Islet of Langerhans (tissue), 1 donor: ENCODE data around the gene POU2AF2.
"Not testable (repeated sequence)": the region's sequence is repeated elsewhere in the genome, so short reads cannot be mapped to it uniquely, and the experiment has no call there.

Experiments
- FAIRE-seq: peaks from one replicate; lab custom pipeline; 2011; peaks lifted over from hg19 to GRCh38; lab: Jason Lieb, UNC

POU2AF2 gene

DNA sequence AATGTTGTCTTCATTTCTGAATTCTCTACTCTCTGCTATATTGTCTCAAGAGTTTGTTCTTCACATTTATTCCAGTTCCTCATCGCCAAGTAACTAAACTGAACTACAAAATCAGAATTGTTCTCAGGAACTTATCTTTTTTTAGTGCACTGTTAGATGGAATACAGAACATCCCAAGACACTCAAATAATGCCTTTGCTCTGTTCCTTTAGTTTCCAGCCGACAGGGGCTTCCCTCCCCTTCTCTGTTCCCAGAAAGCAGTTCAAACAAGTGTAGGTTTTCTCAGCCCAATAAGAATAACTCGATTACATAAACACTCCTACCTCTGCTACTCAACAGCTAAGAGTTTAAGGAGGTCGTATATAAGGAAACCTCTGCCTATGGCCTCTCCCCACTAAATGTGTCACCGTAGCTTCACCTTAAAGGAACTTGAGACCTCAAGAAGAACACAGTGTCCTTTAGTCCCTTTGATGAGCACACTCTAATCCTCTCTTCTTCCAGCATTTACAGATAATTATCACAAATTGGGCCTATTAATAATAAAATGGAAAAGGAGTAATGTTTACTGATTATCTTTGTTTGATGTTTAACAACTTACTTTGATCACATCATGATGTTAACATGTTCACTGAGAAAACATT is 59.8 kb downstream of the POU2AF2 start:
- peak; percentile 5 for FAIRE-seq

GRCh38 chr11:111305876-111306275 is 60.4 kb downstream of the POU2AF2 start:
- no peak for FAIRE-seq

- no peak for FAIRE-seq
Observed at GRCh38 chr11:111306321-111306720, 60.8 kb downstream of the POU2AF2 start.

DNA sequence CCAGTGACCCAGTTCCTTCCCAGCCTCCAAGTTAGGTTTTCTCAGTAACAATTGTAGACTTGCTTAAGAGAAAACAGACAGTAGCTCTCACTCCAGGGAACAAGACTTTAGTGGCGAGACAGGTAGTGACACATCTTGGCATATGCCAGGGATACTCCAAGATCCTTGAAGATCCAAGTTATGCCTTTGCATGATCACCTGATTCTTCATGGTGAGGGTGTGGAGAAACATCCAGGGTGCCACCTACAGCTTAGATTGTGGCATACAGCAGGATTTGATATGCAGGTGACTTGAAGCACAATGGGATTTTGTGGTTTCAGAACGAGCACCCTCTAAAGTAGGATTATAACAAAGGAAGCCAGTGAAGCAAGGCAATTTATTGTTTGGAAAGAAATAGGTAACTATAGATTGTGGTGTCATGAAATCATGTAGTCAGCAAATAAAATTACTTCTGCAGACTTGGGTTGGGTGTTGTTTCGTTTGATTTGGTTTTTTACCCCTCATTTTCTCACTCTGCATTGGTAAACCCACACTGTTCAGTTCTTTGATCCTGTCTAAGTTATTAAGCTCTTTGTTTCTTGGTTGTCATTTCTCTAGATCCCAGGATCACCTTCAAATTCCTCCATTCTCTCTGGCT is 62.1 kb downstream of the POU2AF2 start:
- no peak for FAIRE-seq

DNA sequence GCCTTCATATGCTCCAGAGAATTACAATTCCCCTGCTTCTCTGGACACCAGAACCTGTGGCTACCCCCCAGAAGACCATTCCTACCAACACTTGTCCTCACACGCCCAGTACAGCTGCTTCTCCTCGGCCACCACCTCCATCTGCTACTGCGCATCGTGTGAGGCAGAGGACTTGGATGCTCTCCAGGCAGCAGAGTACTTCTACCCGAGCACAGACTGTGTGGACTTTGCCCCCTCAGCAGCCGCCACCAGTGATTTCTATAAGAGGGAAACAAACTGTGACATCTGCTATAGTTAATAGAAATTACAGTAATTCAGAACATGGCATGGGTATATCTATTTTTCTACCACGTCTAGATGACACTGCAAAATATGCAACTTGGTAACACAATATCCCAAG is 62.6 kb downstream of the POU2AF2 start:
- FAIRE-seq = peak; percentile 99

GRCh38 chr11:111309215-111309915 is 63.8 kb downstream of the POU2AF2 start:
- FAIRE-seq = peak; percentile 53

DNA sequence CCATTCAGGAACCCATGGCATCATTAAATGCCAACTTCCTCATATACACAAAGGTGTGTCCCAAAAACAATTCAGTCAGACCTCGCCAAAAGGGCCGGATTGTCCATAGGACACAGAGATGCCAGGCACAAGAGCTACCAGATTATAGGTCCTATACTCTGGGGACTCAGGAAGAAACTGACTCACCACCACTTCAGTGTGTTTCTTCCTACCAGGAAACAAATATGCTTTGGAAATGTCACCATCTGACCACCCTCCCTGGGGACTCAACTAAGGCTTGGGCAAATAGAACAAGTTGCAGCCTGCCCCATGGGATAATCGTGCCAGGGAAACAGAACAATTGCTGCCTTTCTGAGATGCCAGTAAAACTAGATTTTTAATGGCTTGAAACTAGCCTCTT is 64.6 kb downstream of the POU2AF2 start:
- no peak for FAIRE-seq

DNA sequence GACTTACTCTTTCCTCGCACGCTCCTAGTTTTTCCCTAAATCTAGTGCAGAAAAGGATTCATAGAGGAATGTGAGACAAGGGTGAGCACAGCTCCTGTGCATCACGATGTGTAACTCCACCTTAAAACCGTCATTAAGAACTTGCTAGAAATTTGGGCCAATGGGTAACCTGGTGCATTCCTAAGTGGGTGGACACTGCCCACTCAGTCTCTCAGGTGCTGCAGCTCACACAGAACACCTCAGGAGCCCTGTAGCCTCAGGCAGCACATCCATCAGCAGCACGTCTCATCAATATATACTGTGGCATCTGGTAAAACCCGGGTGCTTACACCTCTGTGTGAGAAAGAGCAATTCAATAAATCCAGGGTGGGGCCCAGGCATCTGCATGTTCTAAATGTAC is 65.2 kb downstream of the POU2AF2 start:
- no peak for FAIRE-seq

DNA sequence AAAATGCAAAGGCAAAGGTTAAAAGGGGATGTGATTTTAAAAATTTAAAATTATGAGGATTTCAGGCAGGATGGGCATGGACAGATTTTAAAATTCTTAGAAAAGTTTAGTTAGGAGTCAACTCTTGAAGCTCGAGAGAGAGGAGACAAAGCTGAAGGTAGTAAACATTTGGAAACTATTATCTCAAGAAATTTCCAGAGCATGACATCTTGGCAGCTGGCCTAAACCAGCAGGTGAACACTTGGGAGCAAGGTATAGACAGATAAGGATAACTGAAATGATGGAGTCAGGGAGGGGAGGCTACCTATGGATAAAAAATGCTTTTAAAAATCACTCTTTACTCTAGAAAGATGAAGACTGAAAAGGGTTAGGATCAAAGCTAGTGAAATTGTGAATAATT is 66.6 kb downstream of the POU2AF2 start:
- FAIRE-seq = no peak

GRCh38 chr11:111319296-111319695 is 73.8 kb downstream of the POU2AF2 start:
- no peak for FAIRE-seq

DNA sequence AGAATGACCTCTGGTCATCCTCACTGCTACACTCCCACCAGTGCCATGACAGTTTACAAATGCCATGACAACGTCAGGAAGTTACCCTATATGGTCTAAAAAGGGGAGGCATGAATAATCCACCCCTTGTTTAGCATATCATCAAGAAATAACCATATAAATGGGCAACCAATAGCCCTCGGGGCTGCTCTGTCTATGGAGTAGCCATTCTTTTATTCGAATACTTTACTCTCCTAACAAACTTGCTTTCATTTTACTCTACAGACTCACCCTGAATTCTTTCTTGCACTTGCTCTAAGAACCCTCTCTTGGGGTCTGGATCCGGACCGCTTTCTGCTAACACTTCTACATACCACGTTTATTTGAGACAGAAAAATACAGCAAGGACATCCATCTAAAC is 74.7 kb downstream of the POU2AF2 start:
- not testable (repeated sequence) for FAIRE-seq

DNA sequence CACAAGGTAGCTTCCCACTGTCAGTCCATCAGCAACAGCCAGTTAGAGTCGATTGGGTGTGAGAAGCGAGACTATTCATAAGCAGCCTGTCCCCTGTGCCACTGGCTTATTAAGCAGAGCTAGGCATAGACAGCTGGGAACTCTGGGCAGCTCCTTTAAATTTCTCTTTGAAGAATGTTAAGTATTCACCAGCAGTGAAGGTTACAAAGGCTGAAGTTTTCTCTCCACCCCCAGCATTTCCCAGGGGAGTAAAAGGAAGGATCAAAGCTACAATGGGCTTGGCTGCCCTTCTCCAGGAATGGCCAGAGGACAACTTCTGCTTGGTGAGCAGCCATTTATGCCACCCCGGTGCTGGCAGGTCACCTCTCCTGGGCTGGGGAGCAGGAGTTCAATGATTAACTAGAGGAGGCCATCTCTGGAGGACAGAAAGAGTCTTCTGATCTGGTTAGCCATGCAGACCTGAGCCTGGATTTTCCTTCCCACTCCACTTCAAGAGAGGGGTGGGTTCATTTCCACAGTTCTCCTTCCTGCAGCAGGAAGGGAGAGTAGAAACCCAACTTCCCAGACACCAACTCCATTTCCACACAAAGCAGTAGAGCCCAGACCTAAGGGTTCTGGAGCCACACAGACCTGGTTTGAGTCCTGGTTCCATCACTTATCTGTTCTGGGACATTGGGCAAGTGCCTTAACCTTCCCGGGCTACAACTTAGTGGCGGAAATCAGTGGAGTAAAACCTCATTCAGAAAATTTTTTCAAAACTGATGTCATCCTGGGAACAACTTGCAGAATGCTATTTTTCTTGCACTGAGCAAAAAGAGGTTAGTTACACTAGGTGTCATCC is 75.4 kb downstream of the POU2AF2 start:
- no peak for FAIRE-seq

DNA sequence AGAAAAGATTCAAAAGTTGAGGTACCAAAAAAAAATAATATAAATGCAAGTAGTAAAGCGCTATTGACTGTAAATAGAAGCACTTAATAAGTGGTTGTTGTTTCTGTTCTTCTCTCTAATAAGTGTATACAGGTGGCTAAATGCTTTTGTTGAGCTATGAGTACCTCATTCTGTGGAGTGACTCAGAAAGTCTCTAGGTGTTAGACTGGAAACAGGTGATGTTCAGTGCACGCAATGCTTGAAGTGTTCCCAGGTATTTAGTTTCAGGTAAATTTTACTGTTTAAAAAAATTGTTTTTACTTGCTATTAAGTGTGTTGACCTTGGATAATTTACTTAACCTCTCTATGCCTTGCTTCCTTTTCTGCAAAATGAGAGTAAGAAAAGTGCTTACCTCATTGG is 77.0 kb downstream of the POU2AF2 start:
- no peak for FAIRE-seq

GRCh38 chr11:111324277-111324720 is 78.8 kb downstream of the POU2AF2 start:
- FAIRE-seq = peak; percentile 51

DNA sequence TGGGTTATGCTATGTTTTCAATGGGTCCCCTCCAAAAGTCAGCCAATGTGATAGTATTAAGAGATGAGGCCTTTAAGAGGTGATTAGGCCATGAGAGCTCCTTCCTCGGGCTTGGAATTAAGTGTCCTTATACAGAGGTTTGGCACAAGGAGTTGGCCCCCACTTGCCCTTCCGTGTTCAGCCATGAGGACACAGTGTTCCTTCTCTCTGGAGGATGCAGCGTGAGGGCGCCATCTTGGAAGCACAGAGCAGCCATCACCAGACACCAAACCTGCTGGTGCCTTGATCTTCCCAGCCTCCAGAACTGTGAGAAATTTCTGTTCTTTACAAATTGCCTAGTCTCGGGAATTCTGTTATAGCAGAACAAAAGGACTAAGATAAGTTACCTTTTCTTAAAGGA is 79.7 kb downstream of the POU2AF2 start:
- no peak for FAIRE-seq

- FAIRE-seq = no peak
Observed at GRCh38 chr11:111326824-111327223, 81.3 kb downstream of the POU2AF2 start.

DNA sequence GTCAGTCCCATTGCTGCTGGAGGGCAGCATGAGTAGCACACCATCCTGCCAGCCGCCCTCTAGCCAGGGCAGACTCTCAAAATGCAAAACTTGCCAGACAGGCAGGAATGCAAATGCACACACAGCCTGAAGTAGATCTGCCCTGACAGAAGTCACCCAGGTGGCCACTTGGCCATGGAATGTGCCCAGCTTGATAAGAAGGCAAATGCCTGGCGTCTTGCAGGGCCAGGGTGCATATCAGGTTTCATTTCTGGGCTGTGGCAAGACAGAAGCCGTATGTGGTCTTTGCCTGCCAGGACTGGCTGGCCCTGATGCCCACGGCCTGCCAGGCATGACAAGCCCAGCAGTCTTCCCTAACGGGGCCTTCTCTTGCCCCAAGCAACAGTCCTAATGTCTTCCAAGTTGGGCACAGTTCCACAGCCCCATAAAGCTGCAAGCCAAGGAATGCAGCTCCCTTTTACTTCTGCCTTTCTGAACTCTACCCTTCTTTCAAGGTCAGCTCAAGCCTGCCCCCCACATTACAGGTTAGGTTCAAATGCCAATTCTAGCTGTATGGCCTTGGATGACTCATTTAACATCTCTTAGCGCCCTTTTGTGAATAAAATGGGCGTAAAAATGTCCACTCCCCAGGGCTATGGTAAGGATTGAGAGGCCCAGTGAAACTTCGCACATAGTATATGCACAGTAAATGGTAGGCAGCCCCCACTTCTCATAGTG is 82.5 kb downstream of the POU2AF2 start:
- no peak for FAIRE-seq

DNA sequence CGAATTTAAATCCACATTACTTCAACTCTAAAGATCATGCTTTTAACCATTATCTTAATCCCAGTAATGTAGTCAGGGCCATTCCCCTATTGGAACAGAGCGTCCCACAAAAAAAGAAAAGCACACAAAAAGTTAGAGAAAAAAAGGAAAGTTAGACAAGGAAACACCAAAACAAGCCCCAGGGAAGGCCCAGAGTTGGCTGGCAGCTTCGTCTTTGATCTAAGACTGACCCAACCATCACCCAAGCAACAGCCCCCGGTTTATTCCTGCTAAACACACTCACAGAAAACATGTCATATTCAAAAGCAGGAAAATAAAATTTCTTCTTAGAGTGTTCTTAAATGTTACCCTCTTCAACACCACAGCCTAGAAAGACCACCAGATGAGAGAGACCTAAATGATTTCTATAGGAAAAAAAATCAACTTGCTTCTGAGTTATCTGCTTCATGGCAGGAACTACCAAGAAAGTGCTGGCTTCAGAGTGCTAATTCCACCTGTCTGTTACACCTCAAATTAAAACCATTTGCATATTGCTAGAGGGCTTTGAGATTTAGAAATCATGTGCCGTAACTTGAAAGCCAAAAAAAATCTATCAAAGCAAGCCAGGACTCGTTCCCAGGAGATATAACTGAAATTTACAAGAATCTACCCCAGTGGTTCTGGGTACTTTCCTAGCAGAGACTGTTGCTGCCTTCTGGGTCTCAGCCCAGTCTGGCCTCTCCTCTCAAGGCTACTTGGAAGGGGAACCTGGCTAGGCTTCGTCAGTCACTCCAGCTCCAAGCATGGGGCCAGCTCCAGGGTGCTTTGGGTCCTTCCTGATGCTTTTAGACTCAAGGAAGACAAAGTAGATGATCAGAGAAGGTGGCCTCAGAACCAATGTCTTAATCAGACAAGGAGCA is 84.0 kb downstream of the POU2AF2 start:
- no peak for FAIRE-seq

- no peak for FAIRE-seq
Observed at GRCh38 chr11:111330234-111330893, 84.8 kb downstream of the POU2AF2 start.

GRCh38 chr11:111331711-111332479 is 86.4 kb downstream of the POU2AF2 start:
- FAIRE-seq = no peak
